Astrocyte (in vitro differentiated cells and primary cell): ENCODE measurements around the gene GRIA1. TPM values are rescaled to one million over a fixed set of nuclear protein-coding genes. Genes with fewer than 3 reads are reported as not detected.

Experiments
- DNase-seq: peaks from one replicate; pipeline ENCODE4 v3.0.0-alpha.2; 2010; ENCODE audit warnings: low read depth
- FAIRE-seq: peaks from 2 replicates; lab custom pipeline; 2011; peaks lifted over from hg19 to GRCh38; lab: Jason Lieb, UNC
- H2AFZ ChIP-seq: 2 replicates; pipeline ENCODE4 v1.6.0; 2012; ENCODE audit warnings: low read depth, low read length, inconsistent platforms
- H3K27ac ChIP-seq: 2 replicates; pipeline ENCODE4 v1.5.1; 2011; ENCODE audit warnings: low read depth, low read length, inconsistent platforms
- H3K27me3 ChIP-seq: 2 replicates; pipeline ENCODE4 v1.6.0; 2011; ENCODE audit warnings: low read length, inconsistent platforms; ENCODE audit not compliant: insufficient read depth
- H3K36me3 ChIP-seq: 2 replicates; pipeline ENCODE4 v1.5.1; 2011; ENCODE audit warnings: low read length, inconsistent platforms; ENCODE audit not compliant: insufficient read depth
- H3K4me1 ChIP-seq: 2 replicates; pipeline ENCODE4 v1.5.1; 2011; ENCODE audit warnings: low read length, inconsistent platforms; ENCODE audit not compliant: insufficient read depth
- H3K4me2 ChIP-seq: 2 replicates; pipeline ENCODE4 v1.6.0; 2012; ENCODE audit warnings: low read length, inconsistent platforms
- H3K4me3 ChIP-seq: 2 replicates; pipeline ENCODE4 v1.5.1; 2011; ENCODE audit warnings: low read depth, mild to moderate bottlenecking, low read length, inconsistent platforms; ENCODE audit not compliant: insufficient read depth
- H3K79me2 ChIP-seq: 2 replicates; pipeline ENCODE4 v1.6.0; 2012; ENCODE audit warnings: mild to moderate bottlenecking, low read length, inconsistent platforms; ENCODE audit not compliant: insufficient read depth
- H3K9ac ChIP-seq: 2 replicates; pipeline ENCODE4 v1.6.0; 2012; ENCODE audit warnings: mild to moderate bottlenecking, low read length, inconsistent platforms
- H3K9me3 ChIP-seq: 2 replicates; pipeline ENCODE4 v1.5.1; 2012; ENCODE audit warnings: low read depth, mild to moderate bottlenecking, low read length, inconsistent platforms; ENCODE audit not compliant: insufficient read depth
- H4K20me1 ChIP-seq: 2 replicates; pipeline ENCODE4 v1.6.0; 2012; ENCODE audit warnings: low read length, inconsistent platforms; ENCODE audit not compliant: insufficient read depth
- H3K27ac Mint-ChIP-seq: one replicate; pipeline ENCODE4 v1.8.0; 2021; ENCODE audit warnings: mild to moderate bottlenecking, mixed read lengths; ENCODE audit not compliant: unreplicated experiment
- H3K27me3 Mint-ChIP-seq: one replicate; pipeline ENCODE4 v1.8.0; 2021; ENCODE audit warnings: low read depth, mixed read lengths; ENCODE audit not compliant: unreplicated experiment
- H3K36me3 Mint-ChIP-seq: one replicate; pipeline ENCODE4 v1.8.0; 2021; ENCODE audit warnings: low read depth, mixed read lengths; ENCODE audit not compliant: unreplicated experiment
- H3K4me1 Mint-ChIP-seq: one replicate; pipeline ENCODE4 v1.8.0; 2021; ENCODE audit warnings: low read depth, mixed read lengths; ENCODE audit not compliant: unreplicated experiment
- H3K4me3 Mint-ChIP-seq: one replicate; pipeline ENCODE4 v1.8.0; 2021; ENCODE audit warnings: mild to moderate bottlenecking, moderate library complexity, mixed read lengths; ENCODE audit not compliant: unreplicated experiment
- H3K9me3 Mint-ChIP-seq: one replicate; pipeline ENCODE4 v1.8.0; 2021; ENCODE audit warnings: mild to moderate bottlenecking, mixed read lengths; ENCODE audit not compliant: unreplicated experiment
- EZH2 ChIP-seq: IDR thresholded peaks from 2 replicates; pipeline ENCODE4 v1.6.1; 2012; ENCODE audit warnings: mild to moderate bottlenecking, low read length, inconsistent platforms; ENCODE audit not compliant: insufficient read depth
- total RNA-seq: library from RNA; stranded (reverse); gene quantifications from 2 replicates; pipeline ENCODE4 v1.2.1, GENCODE V29; 2021
- TF ChIP-seq, protein P1 (sequence below): IDR thresholded peaks from 2 replicates; pipeline ENCODE4 v1.5.1; 2011; ENCODE audit warnings: low read depth, mild to moderate bottlenecking, inconsistent platforms, low read length, moderate library complexity; ENCODE audit not compliant: insufficient read depth

The GRIA1 gene
- total RNA-seq, 1 donor from 2014 or later = 5.4 TPM

- H2AFZ ChIP-seq = no peak overlapping the region
- H3K4me3 ChIP-seq = no peak overlapping the region
Measured at GRCh38 chr5:153670101-153670500, 179.6 kb downstream of the GRIA1 start.

GRCh38 chr5:153671653-153672346 is 181.3 kb downstream of the GRIA1 start:
- Mint-ChIP-seq H3K4me3 (no peak overlapping the region), H3K36me3 (peaks cover 2% of the 10 kb centered on the region), H3K27me3 (no peaks in the 10 kb centered on the region), H3K27ac (no peak overlapping the region), H3K4me1 (peaks cover 12% of the 10 kb centered on the region), H3K9me3 (peaks cover 4% of the 10 kb centered on the region)
- Histone ChIP-seq H2AFZ (no peak overlapping the region), H3K9me3 (no peaks in the 10 kb centered on the region), H3K9ac (no peak overlapping the region), H3K79me2 (no peaks in the 10 kb centered on the region), H4K20me1 (no peaks in the 10 kb centered on the region), H3K27me3 (no peaks in the 10 kb centered on the region), H3K4me3 (no peak overlapping the region), H3K36me3 (no peaks in the 10 kb centered on the region), H3K4me1 (peaks cover 3% of the 10 kb centered on the region), H3K4me2 (no peak overlapping the region), H3K27ac (no peak overlapping the region)
- no peak for FAIRE-seq
- TF ChIP-seq, protein P1, sequence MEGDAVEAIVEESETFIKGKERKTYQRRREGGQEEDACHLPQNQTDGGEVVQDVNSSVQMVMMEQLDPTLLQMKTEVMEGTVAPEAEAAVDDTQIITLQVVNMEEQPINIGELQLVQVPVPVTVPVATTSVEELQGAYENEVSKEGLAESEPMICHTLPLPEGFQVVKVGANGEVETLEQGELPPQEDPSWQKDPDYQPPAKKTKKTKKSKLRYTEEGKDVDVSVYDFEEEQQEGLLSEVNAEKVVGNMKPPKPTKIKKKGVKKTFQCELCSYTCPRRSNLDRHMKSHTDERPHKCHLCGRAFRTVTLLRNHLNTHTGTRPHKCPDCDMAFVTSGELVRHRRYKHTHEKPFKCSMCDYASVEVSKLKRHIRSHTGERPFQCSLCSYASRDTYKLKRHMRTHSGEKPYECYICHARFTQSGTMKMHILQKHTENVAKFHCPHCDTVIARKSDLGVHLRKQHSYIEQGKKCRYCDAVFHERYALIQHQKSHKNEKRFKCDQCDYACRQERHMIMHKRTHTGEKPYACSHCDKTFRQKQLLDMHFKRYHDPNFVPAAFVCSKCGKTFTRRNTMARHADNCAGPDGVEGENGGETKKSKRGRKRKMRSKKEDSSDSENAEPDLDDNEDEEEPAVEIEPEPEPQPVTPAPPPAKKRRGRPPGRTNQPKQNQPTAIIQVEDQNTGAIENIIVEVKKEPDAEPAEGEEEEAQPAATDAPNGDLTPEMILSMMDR = no peak
- DNase-seq = no peak

More at GRCh38 chr5:153670101-153670500, 179.6 kb downstream of the GRIA1 start:
- H3K4me2 ChIP-seq = no peak overlapping the region
- no peak overlapping the region for H3K27ac Mint-ChIP-seq
- TF ChIP-seq, protein P1 = no peak
- no peak for TF ChIP-seq EZH2
- H3K27me3 Mint-ChIP-seq = no peaks in the 10 kb centered on the region
- H3K9ac ChIP-seq = no peak overlapping the region
- no peaks in the 10 kb centered on the region for H3K79me2 ChIP-seq
- peaks cover 2% of the 10 kb centered on the region for H3K36me3 Mint-ChIP-seq
- H3K9me3 ChIP-seq = no peaks in the 10 kb centered on the region
- no peak for FAIRE-seq
- H4K20me1 ChIP-seq = no peaks in the 10 kb centered on the region
- peaks cover 4% of the 10 kb centered on the region for H3K9me3 Mint-ChIP-seq
- no peak overlapping the region for H3K4me3 Mint-ChIP-seq
- no peak overlapping the region for H3K27ac ChIP-seq
- H3K4me1 ChIP-seq = peaks cover 3% of the 10 kb centered on the region
- H3K36me3 ChIP-seq = no peaks in the 10 kb centered on the region
- H3K4me1 Mint-ChIP-seq = peaks cover 12% of the 10 kb centered on the region
- DNase-seq = no peak
- H3K27me3 ChIP-seq = no peaks in the 10 kb centered on the region

GRCh38 chr5:153672347-153673090 is 182.0 kb downstream of the GRIA1 start:
- Mint-ChIP-seq H3K4me1 (peaks cover 12% of the 10 kb centered on the region), H3K4me3 (no peak overlapping the region), H3K36me3 (peaks cover 2% of the 10 kb centered on the region), H3K27me3 (peaks cover 2% of the 10 kb centered on the region), H3K9me3 (peaks cover 4% of the 10 kb centered on the region), H3K27ac (peak overlapping the region; percentile 76)
- H4K20me1 ChIP-seq = no peaks in the 10 kb centered on the region
- FAIRE-seq (no peak), DNase-seq (peak; percentile 45)
- H3K4me3 ChIP-seq = no peak overlapping the region
- H2AFZ ChIP-seq = no peak overlapping the region
- no peak overlapping the region for H3K9ac ChIP-seq
- peaks cover 3% of the 10 kb centered on the region for H3K4me1 ChIP-seq
- no peak for TF ChIP-seq EZH2
- TF ChIP-seq, protein P1 = no peak
- H3K79me2 ChIP-seq = no peaks in the 10 kb centered on the region
- no peak overlapping the region for H3K4me2 ChIP-seq
- H3K9me3 ChIP-seq = no peaks in the 10 kb centered on the region
- no peaks in the 10 kb centered on the region for H3K27me3 ChIP-seq
- no peaks in the 10 kb centered on the region for H3K36me3 ChIP-seq
- H3K27ac ChIP-seq = no peak overlapping the region
